Hepatocyte (in vitro differentiated cells): Measurements from ENCODE around the gene SLFN12. TPM values are rescaled to one million over a fixed set of nuclear protein-coding genes. Genes with fewer than 3 reads are reported as not detected.

Experiments
- DNase-seq: peaks from one replicate; pipeline ENCODE4 v3.0.0-alpha.2; 2016; ENCODE audit warnings: low spot score
- H2AFZ ChIP-seq: fragments of 200-600 bp; sonication (generic); 2 replicates; pipeline ENCODE4 v1.6.0; 2016; ENCODE audit warnings: antibody characterized with exemption, mild to moderate bottlenecking
- H3K27ac ChIP-seq: fragments of 200-600 bp; sonication (generic); 2 replicates; pipeline ENCODE4 v1.5.1; 2016; ENCODE audit warnings: mild to moderate bottlenecking
- H3K27me3 ChIP-seq: fragments of 200-600 bp; sonication (generic); 2 replicates; pipeline ENCODE4 v1.6.1; 2016
- H3K36me3 ChIP-seq: fragments of 200-600 bp; sonication (generic); replicated peaks from 2 replicates; pipeline ENCODE4 v1.5.1; 2016; ENCODE audit warnings: low read depth; ENCODE audit not compliant: insufficient read depth
- H3K4me1 ChIP-seq: fragments of 200-600 bp; sonication (generic); 2 replicates; pipeline ENCODE4 v1.5.1; 2016; ENCODE audit warnings: mild to moderate bottlenecking, moderate library complexity; ENCODE audit not compliant: insufficient read depth
- H3K4me2 ChIP-seq: fragments of 200-600 bp; sonication (generic); 2 replicates; pipeline ENCODE4 v1.6.0; 2016
- H3K4me3 ChIP-seq: fragments of 200-600 bp; sonication (generic); 2 replicates; pipeline ENCODE4 v1.5.1; 2016; ENCODE audit warnings: mild to moderate bottlenecking
- H3K79me2 ChIP-seq: fragments of 200-600 bp; sonication (generic); 2 replicates; pipeline ENCODE4 v1.6.0; 2017; ENCODE audit warnings: mild to moderate bottlenecking
- H3K9me2 ChIP-seq: fragments of 200-600 bp; sonication (generic); replicated peaks from 2 replicates; pipeline ENCODE4 v1.6.0; 2017; ENCODE audit warnings: mild to moderate bottlenecking; ENCODE audit not compliant: insufficient read depth
- H3K9me3 ChIP-seq: fragments of 200-600 bp; sonication (generic); 2 replicates; pipeline ENCODE4 v1.5.1; 2016; ENCODE audit warnings: low read depth, mild to moderate bottlenecking
- H4K20me1 ChIP-seq: fragments of 200-600 bp; sonication (generic); 2 replicates; pipeline ENCODE4 v1.6.0; 2016; ENCODE audit warnings: mild to moderate bottlenecking; ENCODE audit not compliant: insufficient read depth, poor library complexity, severe bottlenecking
- CTCF ChIP-seq: fragments of 200-600 bp; sonication (generic); IDR thresholded peaks from 2 replicates; pipeline ENCODE4 v1.5.1; 2016; ENCODE audit warnings: antibody characterized with exemption, mild to moderate bottlenecking; ENCODE audit not compliant: poor library complexity
- EZH2 ChIP-seq: fragments of 200-600 bp; sonication (generic); IDR thresholded peaks from 2 replicates; pipeline ENCODE4 v1.6.1; 2016; ENCODE audit warnings: antibody characterized with exemption, mild to moderate bottlenecking, borderline replicate concordance
- EZH2phosphoT487 ChIP-seq: fragments of 200-600 bp; sonication (generic); IDR thresholded peaks from one replicate; pipeline ENCODE4 v1.6.1; 2018; ENCODE audit warnings: antibody characterized with exemption, mild to moderate bottlenecking, low read depth, moderate library complexity; ENCODE audit not compliant: unreplicated experiment, severe bottlenecking
- WGBS: methylation state at CpG from one replicate; pipeline ENCODE4 v1.1.6; 2016; ENCODE audit warnings: low lambda C conversion rate; ENCODE audit errors: missing lambda C conversion rate; 5-methylcytosine and 5-hydroxymethylcytosine counted together
- polyA plus RNA-seq: library from polyadenylated mRNA; unstranded; fragments of >200 nt; fragmentation: Nextera tagmentation; extraction: Ambion mirVana; gene quantifications from 2 replicates; pipeline ENCODE4 v1.2.1, GENCODE V29; 2016
- total RNA-seq: library from RNA; depleted of rRNA; stranded (reverse); fragments of >200 nt; gene quantifications from 2 replicates; pipeline ENCODE4 v1.2.3, GENCODE V29; 2014

The SLFN12 gene
- total and polyA plus RNA-seq, 2 experiments from 2014 or later, result 2.7 to 7.8 TPM

DNA sequence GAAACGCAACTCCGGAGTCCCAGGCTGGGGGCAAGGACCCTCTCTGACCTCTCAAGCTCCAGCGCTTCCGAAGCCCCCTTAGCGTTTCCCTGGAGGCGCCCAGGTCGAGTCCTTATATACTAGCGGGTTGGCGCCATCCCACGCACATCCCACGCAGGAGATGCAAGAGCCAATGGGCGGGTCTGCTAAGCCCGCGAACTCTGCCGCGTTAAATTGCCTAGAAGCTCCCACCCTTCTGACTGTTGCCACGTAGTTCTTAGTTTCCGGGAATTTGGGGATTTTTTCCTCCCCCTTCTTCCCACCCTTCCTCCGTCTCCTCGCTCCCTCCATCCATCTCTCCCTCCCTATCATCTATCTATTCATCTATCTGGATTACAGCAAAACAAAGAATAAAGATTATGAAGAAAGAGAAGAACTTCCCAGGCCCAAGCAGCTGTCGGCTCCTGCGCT lies 58.7 kb downstream of the SLFN12 start, which contains the start of gene SLFN11:
Gene SLFN11, minus strand, starts transcription at position 88 of the 450 bp plus-strand sequence. CDS start 9,814 bp downstream, outside the sequence.
- Histone ChIP-seq H3K4me1 (peaks cover 3% of the 10 kb centered on the region), H4K20me1 (no peaks in the 10 kb centered on the region), H3K36me3 (no peaks in the 10 kb centered on the region), H3K4me3 (peak within 1 kb of the TSS; percentile 42), H3K4me2 (peak within 1 kb of the TSS; percentile 94), H3K9me2 (no peaks in the 10 kb centered on the region), H3K79me2 (no peaks in the 10 kb centered on the region), H3K27ac (peak within 1 kb of the TSS; percentile 49), H3K27me3 (peaks cover 60% of the 10 kb centered on the region), H3K9me3 (no peaks in the 10 kb centered on the region), H2AFZ (peak within 1 kb of the TSS; percentile 71)
- DNase-seq, result peak; percentile 59
- TF ChIP-seq EZH2phosphoT487 (no peak), EZH2 (no peak), CTCF (no peak)
- WGBS, result 2% methylated on average over 22 of the region's 22 CpGs

DNA sequence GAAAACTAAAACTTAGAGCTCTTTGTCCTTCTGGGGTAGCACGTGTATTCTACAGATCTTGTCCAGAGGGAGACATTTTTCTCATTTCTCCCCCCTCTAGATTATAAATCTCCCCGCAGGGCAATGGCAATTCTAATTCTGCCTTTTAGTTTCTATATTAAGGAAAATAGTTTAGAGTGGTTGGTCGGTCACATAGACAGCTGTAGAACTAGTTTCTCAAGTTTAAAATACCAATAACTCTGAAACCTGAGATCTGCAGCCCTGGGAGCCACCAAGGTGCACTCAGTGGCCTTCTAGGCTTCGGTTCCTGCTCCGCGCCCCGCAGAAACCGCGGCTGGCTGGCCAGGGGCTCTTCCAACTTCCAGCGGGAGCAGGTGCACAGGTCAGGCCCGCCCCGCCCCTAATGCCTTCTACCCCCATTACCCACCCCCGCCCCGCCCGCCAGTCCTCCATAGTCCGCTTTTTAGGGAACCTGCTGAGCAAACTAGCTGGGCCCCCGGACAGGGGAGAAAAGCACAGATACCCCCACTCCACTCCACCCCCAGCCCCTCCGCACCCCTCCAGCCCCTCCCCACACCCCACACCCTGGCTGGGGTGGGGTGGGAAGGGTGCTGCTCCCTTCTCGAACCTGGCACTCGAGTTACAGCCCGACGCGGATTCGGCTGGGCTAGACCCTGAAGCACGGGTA lies 59.3 kb downstream of the SLFN12 start:
- TF ChIP-seq EZH2phosphoT487 (no peak), EZH2 (no peak), CTCF (no peak)
- peaks cover 3% of the 10 kb centered on the region for H3K4me1 ChIP-seq
- H3K36me3 ChIP-seq, result no peaks in the 10 kb centered on the region
- H4K20me1 ChIP-seq, result no peaks in the 10 kb centered on the region
- H3K27me3 ChIP-seq, result peaks cover 65% of the 10 kb centered on the region
- no peaks in the 10 kb centered on the region for H3K79me2 ChIP-seq
- no peaks in the 10 kb centered on the region for H3K9me2 ChIP-seq
- 6% methylated on average over 20 of the region's 25 CpGs for WGBS
- peak; percentile 7 for DNase-seq
- peak overlapping the region; percentile 42 for H3K4me3 ChIP-seq
- H3K9me3 ChIP-seq, result no peaks in the 10 kb centered on the region
- peak overlapping the region; percentile 94 for H3K4me2 ChIP-seq
- no peak overlapping the region for H3K27ac ChIP-seq
- peak overlapping the region; percentile 33 for H2AFZ ChIP-seq

DNA sequence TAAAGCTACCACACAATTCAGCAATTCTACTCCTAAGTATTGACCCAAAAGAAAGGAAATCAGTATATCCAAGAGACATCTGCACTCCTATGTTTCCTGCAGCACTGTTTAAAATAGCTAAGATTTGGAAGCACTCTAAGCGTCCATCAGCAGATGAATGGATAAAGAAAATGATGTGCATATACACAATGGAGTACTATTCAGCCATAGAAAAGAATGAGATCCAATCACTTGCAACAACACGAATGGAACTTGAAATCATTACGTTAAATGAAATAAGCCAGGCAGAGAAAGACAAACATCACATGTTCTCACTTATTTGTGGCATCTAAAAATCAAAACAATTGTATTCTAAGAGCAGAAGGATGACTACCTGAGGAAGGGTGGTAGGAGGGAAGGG lies 60.4 kb downstream of the SLFN12 start:
- DNase-seq, result no peak
- Histone ChIP-seq H3K4me3 (no peak overlapping the region), H3K36me3 (no peaks in the 10 kb centered on the region), H3K9me2 (no peaks in the 10 kb centered on the region), H4K20me1 (no peaks in the 10 kb centered on the region), H3K27ac (no peak overlapping the region), H2AFZ (no peak overlapping the region), H3K4me2 (no peak overlapping the region), H3K79me2 (no peaks in the 10 kb centered on the region), H3K4me1 (peaks cover 3% of the 10 kb centered on the region), H3K27me3 (peaks cover 75% of the 10 kb centered on the region), H3K9me3 (no peaks in the 10 kb centered on the region)
- 68% methylated on average over 3 of the region's 3 CpGs for WGBS
- no peak for TF ChIP-seq EZH2
- TF ChIP-seq CTCF, result no peak
- no peak for TF ChIP-seq EZH2phosphoT487
